K562 (cell line): ENCODE measurements around the gene STAT6. TPM values are rescaled to one million over a fixed set of nuclear protein-coding genes. Genes with fewer than 3 reads are reported as not detected.

ENCODE experiments used
- HDAC2 ChIP-seq: fragments of 450-650 bp; IDR thresholded peaks from 2 replicates; pipeline ENCODE4 v1.6.1; 2016; ENCODE audit warnings: mild to moderate bottlenecking
- polyA plus RNA-seq, 8 experiments: library from polyadenylated mRNA; depleted of rRNA in 4 of 8; stranded (reverse) in 5 of 8; unstranded in 3 of 8; fragments of >200 nt; fragmentation: Nextera tagmentation in 2 of 8; fragmentation: Illumina TruSeq in 1 of 8; extraction: Ambion mirVana in 2 of 8; extraction: Trizol in 1 of 8; gene quantifications; 2 replicates each; pipeline versions ENCODE4 v1.2.1 to v1.2.3, GENCODE V29; 2011 to 2014; ENCODE audit warnings: inconsistent platforms in 1 of 8, missing spikeins in 1 of 8
- total RNA-seq, 7 experiments: library from RNA; depleted of rRNA in 6 of 7; stranded (reverse); fragments of >200 nt in 6 of 7; fragmentation: Illumina TruSeq in 2 of 7; extraction: Trizol in 2 of 7; gene quantifications; 2 replicates each; pipeline versions ENCODE4 v1.2.1 to v1.2.3, GENCODE V29; 2011 to 2021; ENCODE audit warnings: low replicate concordance in 1 of 7
- TF ChIP-seq, protein P1 (sequence below): fragments of 250-450 bp; sonication (Bioruptor Pico); IDR thresholded peaks from 2 replicates; pipeline ENCODE4 v1.4.0; 2020

STAT6 gene
- total and polyA plus RNA-seq, 9 of the 15 experiments (the other 6 are each of a cell fraction or from before 2014, with no cell fraction given), result 2.4 to 49.5 (median 26.5) TPM

DNA sequence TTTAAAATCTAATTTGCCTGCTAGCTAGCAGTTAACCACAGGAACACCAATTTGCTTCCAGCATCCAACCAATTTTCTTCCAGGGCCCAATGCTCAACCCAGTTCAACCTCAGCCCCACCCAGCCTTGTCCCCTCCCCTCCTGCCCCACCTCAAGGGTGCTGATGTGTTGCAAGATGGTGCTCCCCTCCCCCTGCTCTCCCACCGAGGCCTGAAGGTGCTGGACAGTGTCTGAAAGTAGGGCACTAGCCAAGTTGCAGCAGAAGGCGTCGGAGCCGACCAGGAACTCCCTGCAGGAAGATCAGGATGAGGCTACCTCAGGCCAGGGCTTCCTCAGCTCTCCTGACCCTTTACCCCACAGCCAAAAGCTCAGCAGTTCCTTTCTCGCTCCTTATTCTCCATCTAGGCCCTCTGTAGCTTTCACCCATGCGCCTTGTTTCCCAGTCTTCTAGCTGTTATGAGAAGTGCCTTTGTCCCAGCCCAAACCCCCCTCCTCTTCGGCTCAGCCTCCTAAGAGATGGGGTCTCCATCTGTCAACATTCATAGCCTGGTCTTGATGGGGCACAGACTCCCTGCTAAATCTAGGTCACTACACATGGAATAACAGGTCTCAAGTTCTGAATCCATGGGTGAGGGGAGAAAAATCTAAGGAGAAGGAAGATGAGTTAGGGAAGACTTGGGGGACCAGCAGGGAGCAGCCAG is 3.6 kb downstream of the STAT6 start (continued):
- TF ChIP-seq, protein P1, sequence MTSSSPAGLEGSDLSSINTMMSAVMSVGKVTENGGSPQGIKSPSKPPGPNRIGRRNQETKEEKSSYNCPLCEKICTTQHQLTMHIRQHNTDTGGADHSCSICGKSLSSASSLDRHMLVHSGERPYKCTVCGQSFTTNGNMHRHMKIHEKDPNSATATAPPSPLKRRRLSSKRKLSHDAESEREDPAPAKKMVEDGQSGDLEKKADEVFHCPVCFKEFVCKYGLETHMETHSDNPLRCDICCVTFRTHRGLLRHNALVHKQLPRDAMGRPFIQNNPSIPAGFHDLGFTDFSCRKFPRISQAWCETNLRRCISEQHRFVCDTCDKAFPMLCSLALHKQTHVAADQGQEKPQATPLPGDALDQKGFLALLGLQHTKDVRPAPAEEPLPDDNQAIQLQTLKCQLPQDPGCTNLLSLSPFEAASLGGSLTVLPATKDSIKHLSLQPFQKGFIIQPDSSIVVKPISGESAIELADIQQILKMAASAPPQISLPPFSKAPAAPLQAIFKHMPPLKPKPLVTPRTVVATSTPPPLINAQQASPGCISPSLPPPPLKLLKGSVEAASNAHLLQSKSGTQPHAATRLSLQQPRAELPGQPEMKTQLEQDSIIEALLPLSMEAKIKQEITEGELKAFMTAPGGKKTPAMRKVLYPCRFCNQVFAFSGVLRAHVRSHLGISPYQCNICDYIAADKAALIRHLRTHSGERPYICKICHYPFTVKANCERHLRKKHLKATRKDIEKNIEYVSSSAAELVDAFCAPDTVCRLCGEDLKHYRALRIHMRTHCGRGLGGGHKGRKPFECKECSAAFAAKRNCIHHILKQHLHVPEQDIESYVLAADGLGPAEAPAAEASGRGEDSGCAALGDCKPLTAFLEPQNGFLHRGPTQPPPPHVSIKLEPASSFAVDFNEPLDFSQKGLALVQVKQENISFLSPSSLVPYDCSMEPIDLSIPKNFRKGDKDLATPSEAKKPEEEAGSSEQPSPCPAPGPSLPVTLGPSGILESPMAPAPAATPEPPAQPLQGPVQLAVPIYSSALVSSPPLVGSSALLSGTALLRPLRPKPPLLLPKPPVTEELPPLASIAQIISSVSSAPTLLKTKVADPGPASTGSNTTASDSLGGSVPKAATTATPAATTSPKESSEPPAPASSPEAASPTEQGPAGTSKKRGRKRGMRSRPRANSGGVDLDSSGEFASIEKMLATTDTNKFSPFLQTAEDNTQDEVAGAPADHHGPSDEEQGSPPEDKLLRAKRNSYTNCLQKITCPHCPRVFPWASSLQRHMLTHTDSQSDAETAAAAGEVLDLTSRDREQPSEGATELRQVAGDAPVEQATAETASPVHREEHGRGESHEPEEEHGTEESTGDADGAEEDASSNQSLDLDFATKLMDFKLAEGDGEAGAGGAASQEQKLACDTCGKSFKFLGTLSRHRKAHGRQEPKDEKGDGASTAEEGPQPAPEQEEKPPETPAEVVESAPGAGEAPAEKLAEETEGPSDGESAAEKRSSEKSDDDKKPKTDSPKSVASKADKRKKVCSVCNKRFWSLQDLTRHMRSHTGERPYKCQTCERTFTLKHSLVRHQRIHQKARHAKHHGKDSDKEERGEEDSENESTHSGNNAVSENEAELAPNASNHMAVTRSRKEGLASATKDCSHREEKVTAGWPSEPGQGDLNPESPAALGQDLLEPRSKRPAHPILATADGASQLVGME (CRISPR knock-in tag), result no peak
- no peak for TF ChIP-seq HDAC2
